ENCODE results near the gene MROH8. TPM values are rescaled to one million over a fixed set of nuclear protein-coding genes. Genes with fewer than 3 reads are reported as not detected.

Gene MROH8
- total RNA-seq, 4 donors from 2014 or later, result 4.4 to 14.1 (median 6.2) TPM

GRCh38 chr20:37192137-37192854, 12.9 kb upstream of the MROH8 start:
- no peaks in the 10 kb centered on the region for H3K9me3 ChIP-seq
- intact Hi-C loops (cut with DNase I; ENCODE audit: low total_unique reads), result no loop called here
- no peak overlapping the region for H3K4me3 ChIP-seq
- peaks cover 0 to 6% of the 10 kb centered on the region in 2 donors for H3K4me1 ChIP-seq
- H3K27me3 ChIP-seq, result no peaks in the 10 kb centered on the region
- no peak overlapping the region for H3K27ac ChIP-seq
- peak; percentile 86 to 87 for DNase-seq
- H3K36me3 ChIP-seq, result no peaks in the 10 kb centered on the region
- TF ChIP-seq CTCF (IDR thresholded peaks at IDR 0.05) (peak; percentile 79 to 89 (median 86)), POLR2A (IDR thresholded peaks at IDR 0.05) (no peak)

- H3K4me3 ChIP-seq, result no peak overlapping the region
- intact Hi-C loops (cut with DNase I; ENCODE audit: low total_unique reads), result no loop called here
- H3K27me3 ChIP-seq, result no peaks in the 10 kb centered on the region
- H3K9me3 ChIP-seq, result no peaks in the 10 kb centered on the region
- DNase-seq, result no peak
- H3K27ac ChIP-seq, result no peak overlapping the region
- H3K36me3 ChIP-seq, result no peaks in the 10 kb centered on the region
- TF ChIP-seq CTCF (IDR thresholded peaks at IDR 0.05), result no peak
- no peak for TF ChIP-seq POLR2A (IDR thresholded peaks at IDR 0.05)
- H3K4me1 ChIP-seq, result peaks cover 0 to 6% of the 10 kb centered on the region in 2 donors
Observed at GRCh38 chr20:37190354-37191112, 11.2 kb upstream of the MROH8 start.

- no peaks in the 10 kb centered on the region for H3K27me3 ChIP-seq
- intact Hi-C loops (cut with DNase I; ENCODE audit: low total_unique reads), result no loop called here
- H3K36me3 ChIP-seq, result no peaks in the 10 kb centered on the region
- no peaks in the 10 kb centered on the region for H3K9me3 ChIP-seq
- H3K27ac ChIP-seq, result no peak overlapping the region
- no peak for DNase-seq
- H3K4me3 ChIP-seq, result no peak overlapping the region
- H3K4me1 ChIP-seq, result peaks cover 0 to 6% of the 10 kb centered on the region in 2 donors
- no peak for TF ChIP-seq POLR2A (IDR thresholded peaks at IDR 0.05)
- no peak for TF ChIP-seq CTCF (IDR thresholded peaks at IDR 0.05)
Observed at GRCh38 chr20:37189416-37190016, 10.2 kb upstream of the MROH8 start.

GRCh38 chr20:37188787-37189186, 9.4 kb upstream of the MROH8 start:
- Histone ChIP-seq H3K27me3 (no peaks in the 10 kb centered on the region), H3K4me3 (no peak overlapping the region), H3K36me3 (no peaks in the 10 kb centered on the region), H3K4me1 (peaks cover 0 to 6% of the 10 kb centered on the region in 2 donors), H3K9me3 (no peaks in the 10 kb centered on the region), H3K27ac (no peak overlapping the region)
- intact Hi-C loops (cut with DNase I; ENCODE audit: low total_unique reads), result no loop called here
- TF ChIP-seq CTCF (IDR thresholded peaks at IDR 0.05), result no peak
- TF ChIP-seq POLR2A (IDR thresholded peaks at IDR 0.05), result no peak
- no peak for DNase-seq

GRCh38 chr20:37185686-37186085, 6.3 kb upstream of the MROH8 start:
- peaks cover 0 to 1% of the 10 kb centered on the region in 2 donors for H3K4me1 ChIP-seq
- no peaks in the 10 kb centered on the region for H3K27me3 ChIP-seq
- no peaks in the 10 kb centered on the region for H3K9me3 ChIP-seq
- H3K27ac ChIP-seq, result no peak overlapping the region
- intact Hi-C loops (cut with DNase I; ENCODE audit: low total_unique reads), result no loop called here
- H3K36me3 ChIP-seq, result no peaks in the 10 kb centered on the region
- TF ChIP-seq CTCF (IDR thresholded peaks at IDR 0.05), result no peak
- no peak for TF ChIP-seq POLR2A (IDR thresholded peaks at IDR 0.05)
- no peak overlapping the region for H3K4me3 ChIP-seq
- DNase-seq, result no peak

Measured in uterus (tissue), 4 donors.